HUES48 (cell line): ENCODE results near the gene DGAT2.

Experiments
- H3K27ac ChIP-seq: one replicate; pipeline ENCODE4 v1.7.0; 2013; ENCODE audit warnings: low read depth, low read length, inconsistent platforms
- H3K27me3 ChIP-seq: 2 replicates; pipeline ENCODE4 v1.6.1; 2013; ENCODE audit warnings: mild to moderate bottlenecking, low read length; ENCODE audit not compliant: control insufficient read depth, insufficient read depth
- H3K36me3 ChIP-seq: 2 replicates; pipeline ENCODE4 v1.6.1; 2013; ENCODE audit warnings: low read length; ENCODE audit not compliant: control insufficient read depth, insufficient read depth
- H3K4me1 ChIP-seq: 2 replicates; pipeline ENCODE4 v1.6.1; 2013; ENCODE audit warnings: mild to moderate bottlenecking, low read length; ENCODE audit not compliant: control insufficient read depth, insufficient read depth
- H3K4me3 ChIP-seq: 2 replicates; pipeline ENCODE4 v1.5.1; 2013; ENCODE audit warnings: mild to moderate bottlenecking, low read depth, low read length
- H3K9ac ChIP-seq: 2 replicates; pipeline ENCODE4 v1.6.1; 2013; ENCODE audit warnings: mild to moderate bottlenecking, low read depth, low read length, moderate library complexity
- H3K9me3 ChIP-seq: 2 replicates; pipeline ENCODE4 v1.6.1; 2013; ENCODE audit warnings: low read length; ENCODE audit not compliant: control insufficient read depth, insufficient read depth

Gene DGAT2

DNA sequence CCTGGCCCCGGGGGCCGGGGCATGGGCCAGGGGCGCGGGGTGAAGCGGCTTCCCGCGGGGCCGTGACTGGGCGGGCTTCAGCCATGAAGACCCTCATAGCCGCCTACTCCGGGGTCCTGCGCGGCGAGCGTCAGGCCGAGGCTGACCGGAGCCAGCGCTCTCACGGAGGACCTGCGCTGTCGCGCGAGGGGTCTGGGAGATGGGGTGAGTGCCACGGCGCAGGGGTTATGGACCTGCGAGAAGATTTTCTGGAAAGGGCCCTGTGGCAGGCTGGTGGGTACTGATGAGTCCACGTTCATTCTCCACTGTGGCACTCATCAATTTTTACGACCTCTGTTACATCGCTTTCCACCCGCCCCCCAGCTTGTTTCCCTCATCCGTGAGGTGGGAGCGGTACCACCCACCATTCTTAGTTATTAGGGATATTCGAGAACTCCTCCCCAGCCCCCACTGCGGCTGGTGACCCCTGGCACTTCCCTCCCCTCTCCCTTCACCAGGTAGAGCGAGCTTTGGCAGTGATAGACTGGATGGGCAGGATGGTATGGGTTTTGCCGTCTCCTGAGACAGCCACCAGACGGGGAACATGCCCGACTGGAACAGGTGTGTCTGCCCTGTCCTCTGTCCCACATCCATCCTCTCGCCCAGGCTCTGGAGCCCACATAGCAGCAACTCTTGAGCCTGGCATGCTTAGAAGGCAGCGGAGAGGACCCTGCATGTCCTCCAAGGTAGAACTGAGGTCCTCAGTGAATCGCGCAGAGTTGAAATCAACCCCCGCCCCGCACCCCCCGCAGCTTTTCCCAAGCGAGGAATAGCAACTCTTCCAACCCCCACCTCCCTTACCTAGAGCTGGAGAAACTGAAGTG, 562 bp downstream of the DGAT2 start:
- no peak overlapping the region for H3K9ac ChIP-seq
- H3K4me1 ChIP-seq = peaks cover 8% of the 10 kb centered on the region
- peaks cover 59% of the 10 kb centered on the region for H3K27me3 ChIP-seq
- H3K4me3 ChIP-seq = peak overlapping the region; percentile 56
- H3K9me3 ChIP-seq = no peaks in the 10 kb centered on the region
- H3K27ac ChIP-seq = no peak overlapping the region
- no peaks in the 10 kb centered on the region for H3K36me3 ChIP-seq

DNA sequence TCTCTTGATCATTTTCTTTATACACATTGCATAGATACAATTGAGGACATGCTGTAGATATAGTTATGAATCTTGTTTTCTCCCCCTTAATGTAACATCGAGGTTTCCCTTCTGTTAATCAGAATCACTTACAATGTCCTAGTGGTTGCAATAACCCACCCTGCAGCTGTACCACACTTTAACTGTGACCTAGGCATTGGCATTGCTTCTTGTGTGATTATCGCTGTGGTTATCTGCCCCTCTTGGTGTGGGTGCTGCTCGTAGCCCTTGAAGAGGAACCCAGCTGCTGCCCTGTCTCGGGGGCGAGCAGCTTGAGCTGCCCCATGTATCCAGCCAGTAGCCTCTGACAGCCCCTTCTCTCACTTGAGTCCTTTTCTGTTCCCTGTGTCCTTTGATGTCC, 1.5 kb downstream of the DGAT2 start:
- no peaks in the 10 kb centered on the region for H3K9me3 ChIP-seq
- H3K36me3 ChIP-seq = no peaks in the 10 kb centered on the region
- H3K9ac ChIP-seq = no peak overlapping the region
- H3K27ac ChIP-seq = no peak overlapping the region
- peaks cover 59% of the 10 kb centered on the region for H3K27me3 ChIP-seq
- H3K4me1 ChIP-seq = peaks cover 13% of the 10 kb centered on the region
- no peak overlapping the region for H3K4me3 ChIP-seq

DNA sequence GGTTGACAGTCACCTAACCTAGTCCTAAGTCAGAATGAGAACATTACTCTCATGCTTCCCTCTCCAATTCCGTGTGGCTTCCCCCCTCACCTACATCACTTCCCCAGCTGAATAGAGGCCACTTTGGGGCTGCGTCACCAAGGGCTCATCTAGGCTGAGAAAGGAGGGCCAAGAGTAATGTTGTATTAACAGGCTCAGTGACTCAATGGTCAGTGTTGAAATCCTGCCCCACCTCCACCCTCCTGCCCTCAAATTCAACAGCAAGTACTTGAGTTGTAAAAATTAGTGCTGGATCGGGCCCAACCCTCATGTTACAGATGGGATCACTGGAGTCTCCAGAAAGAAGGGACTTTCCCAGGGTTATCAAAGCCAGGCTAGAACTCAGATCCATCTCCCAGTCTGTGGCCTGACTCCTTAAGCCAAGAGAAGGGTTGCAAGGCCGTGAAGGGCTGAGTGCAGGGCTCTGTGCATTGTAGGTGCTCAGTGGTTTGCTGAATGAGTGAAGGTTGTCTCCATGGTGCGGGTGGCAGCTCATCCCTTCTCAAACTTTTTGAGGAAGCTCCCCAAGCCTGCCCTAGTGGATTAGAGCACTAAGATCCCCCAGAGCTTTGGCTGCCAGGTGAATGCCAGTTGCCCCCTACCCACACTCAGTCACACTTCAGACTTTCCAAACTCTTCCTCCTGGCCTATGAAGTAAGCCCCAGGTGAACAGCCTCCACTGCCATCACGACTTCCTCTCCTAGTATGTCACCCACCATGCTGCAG, 3.2 kb downstream of the DGAT2 start:
- Histone ChIP-seq H3K9me3 (no peaks in the 10 kb centered on the region), H3K4me3 (no peak overlapping the region), H3K36me3 (no peaks in the 10 kb centered on the region), H3K27ac (no peak overlapping the region), H3K9ac (no peak overlapping the region), H3K4me1 (peaks cover 21% of the 10 kb centered on the region), H3K27me3 (peaks cover 54% of the 10 kb centered on the region)

DNA sequence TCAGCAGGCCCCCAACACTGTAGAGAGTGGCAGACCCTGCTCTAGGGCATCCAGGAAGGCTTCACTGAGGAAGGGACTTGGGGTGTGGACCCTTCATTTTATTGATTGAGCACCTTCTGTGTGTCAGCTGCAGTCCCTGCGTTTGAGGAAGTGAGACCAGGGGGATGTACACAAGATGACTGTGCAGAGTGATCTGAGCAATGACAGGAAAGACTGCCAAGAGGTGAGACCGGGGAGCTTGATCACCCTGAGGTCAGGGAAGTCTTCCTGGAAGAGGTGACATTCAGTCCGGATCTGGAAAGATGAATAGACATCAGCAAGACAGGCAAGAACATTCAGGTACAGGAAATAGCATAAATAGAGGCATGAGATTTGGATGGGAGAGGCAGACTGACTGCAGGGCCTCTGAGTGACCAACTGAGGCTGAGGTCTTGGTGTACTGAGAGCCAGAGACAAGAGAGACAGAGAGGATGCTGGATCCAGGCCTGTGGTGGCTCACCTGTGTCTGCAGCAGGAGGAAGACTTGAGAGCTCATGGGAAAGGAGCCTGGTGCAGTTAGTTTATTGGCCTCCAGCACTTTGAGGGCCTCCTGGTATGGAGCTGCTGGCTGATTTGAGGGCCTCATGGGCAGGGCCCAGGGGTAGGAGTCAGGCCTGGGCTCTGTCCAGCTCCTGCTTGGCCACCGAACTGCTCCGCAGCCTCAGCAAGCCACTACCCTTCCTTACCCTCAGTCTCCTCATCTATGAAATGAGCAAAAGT, 5.2 kb downstream of the DGAT2 start:
- no peak overlapping the region for H3K4me3 ChIP-seq
- no peaks in the 10 kb centered on the region for H3K9me3 ChIP-seq
- no peaks in the 10 kb centered on the region for H3K36me3 ChIP-seq
- no peak overlapping the region for H3K27ac ChIP-seq
- H3K27me3 ChIP-seq = peaks cover 35% of the 10 kb centered on the region
- H3K4me1 ChIP-seq = peaks cover 21% of the 10 kb centered on the region
- H3K9ac ChIP-seq = no peak overlapping the region

DNA sequence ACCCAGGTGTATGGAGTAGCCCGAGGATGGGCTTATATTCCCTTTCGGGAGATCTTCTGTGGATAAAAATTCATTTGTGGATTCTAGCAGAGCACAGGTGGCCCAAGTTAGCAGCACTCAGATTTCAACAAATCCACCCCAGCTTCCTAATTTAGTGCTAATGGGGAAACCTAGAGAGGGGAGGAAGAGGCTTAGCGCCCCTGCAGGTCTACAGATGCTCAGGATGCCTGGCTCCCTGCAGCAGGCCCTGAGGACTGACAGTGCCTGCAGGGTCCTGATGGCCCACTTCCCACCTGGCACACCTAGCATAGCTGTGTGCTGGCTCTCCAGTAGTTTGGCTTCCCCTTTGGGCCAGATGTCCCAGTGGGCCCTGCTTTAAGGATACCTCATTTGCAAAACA, 6.5 kb downstream of the DGAT2 start:
- Histone ChIP-seq H3K9ac (no peak overlapping the region), H3K4me1 (peaks cover 13% of the 10 kb centered on the region; the same call in 1 of the 2 replicates), H3K36me3 (no peaks in the 10 kb centered on the region)

DNA sequence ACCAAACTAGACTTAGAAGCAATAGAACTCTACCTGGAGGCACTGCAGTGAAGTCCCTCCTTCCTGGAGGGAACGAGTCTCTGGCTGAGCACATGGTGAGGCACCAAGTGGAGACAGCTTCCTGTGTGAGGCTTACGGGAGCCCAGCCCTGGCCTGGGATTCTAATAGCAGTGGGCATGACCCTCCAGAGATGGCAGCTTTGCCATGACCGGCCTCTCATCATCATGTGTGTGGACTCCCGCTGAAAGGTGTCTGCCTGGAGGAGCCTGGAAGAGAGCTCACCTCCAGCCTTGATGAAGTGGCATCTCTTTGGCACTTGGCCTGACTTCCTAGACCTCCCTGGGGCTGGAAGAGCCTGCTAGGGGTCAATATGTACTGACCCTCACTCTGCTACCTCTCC, 8.0 kb downstream of the DGAT2 start:
- Histone ChIP-seq H3K9me3 (no peaks in the 10 kb centered on the region), H3K9ac (no peak overlapping the region), H3K4me3 (no peak overlapping the region), H3K27ac (no peak overlapping the region), H3K4me1 (peaks cover 13% of the 10 kb centered on the region; the same call in 1 of the 2 replicates), H3K27me3 (peaks cover 7% of the 10 kb centered on the region), H3K36me3 (no peaks in the 10 kb centered on the region)

More for the DNA sequence above, 6.5 kb downstream of the DGAT2 start:
- Histone ChIP-seq H3K9me3 (no peaks in the 10 kb centered on the region), H3K4me3 (no peak overlapping the region), H3K27me3 (peaks cover 22% of the 10 kb centered on the region), H3K27ac (no peak overlapping the region)

DNA sequence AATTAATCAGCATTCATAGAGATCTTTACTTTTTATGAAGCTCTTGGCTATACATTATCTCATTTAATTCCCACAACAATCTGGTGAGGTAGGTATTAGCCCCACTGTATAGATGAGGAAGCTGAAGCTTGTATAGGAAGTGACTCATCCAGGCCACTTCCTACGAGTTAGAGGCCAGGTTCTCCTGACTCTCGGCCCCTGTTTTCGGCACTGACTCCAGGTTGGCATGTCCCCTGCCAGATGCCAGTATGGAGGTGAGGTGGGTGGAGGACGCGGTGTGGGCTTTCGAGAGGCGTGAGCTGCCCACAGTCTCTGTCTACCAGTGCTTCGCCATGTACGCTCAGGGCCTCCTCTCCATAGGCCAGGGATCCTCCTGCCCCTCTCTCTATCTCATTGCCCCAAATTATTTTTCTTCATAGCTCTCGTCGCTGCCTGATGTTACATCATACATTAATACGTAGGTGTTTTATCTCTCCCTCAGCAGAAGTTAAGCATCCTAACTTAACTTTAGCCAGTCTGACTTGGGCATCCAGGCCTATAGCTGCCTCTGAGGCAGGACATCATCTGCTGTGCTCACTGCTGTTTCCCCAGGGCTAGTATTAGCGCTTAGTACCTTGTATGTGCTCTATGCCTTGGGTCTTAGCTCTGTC, 9.0 kb downstream of the DGAT2 start:
- Histone ChIP-seq H3K27me3 (0 out of 2 replicates have a peak, but pooled peaks cover 3% of the 10 kb centered on the region), H3K36me3 (no peaks in the 10 kb centered on the region), H3K27ac (no peak overlapping the region), H3K4me3 (no peak overlapping the region), H3K9me3 (no peaks in the 10 kb centered on the region), H3K4me1 (peaks cover 13% of the 10 kb centered on the region; the same call in 1 of the 2 replicates), H3K9ac (no peak overlapping the region)

DNA sequence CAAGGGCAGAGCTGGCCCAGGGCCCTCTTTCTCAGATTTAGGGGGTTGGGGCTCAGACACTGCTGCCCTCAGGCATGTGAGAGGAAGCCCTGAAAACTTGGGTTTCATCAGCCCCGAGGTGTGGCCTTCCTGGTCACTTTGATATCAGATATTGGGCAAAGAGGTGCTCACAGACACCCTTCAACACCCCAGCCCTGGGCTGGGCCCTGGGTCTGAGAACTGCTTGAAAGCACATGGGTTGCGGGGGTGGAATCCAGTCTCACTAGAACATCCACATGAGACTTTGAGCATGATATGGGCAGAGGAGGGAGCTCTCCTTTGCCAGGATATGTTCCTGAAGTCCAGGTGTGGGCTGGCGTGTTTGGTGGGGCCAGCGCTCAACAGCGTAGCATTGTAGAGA, 10.4 kb downstream of the DGAT2 start:
- Histone ChIP-seq H3K4me3 (no peak overlapping the region), H3K4me1 (peaks cover 13% of the 10 kb centered on the region; the same call in 1 of the 2 replicates), H3K36me3 (no peaks in the 10 kb centered on the region), H3K9ac (no peak overlapping the region), H3K27me3 (0 out of 2 replicates have a peak, but pooled peaks cover 3% of the 10 kb centered on the region), H3K9me3 (no peaks in the 10 kb centered on the region), H3K27ac (no peak overlapping the region)

DNA sequence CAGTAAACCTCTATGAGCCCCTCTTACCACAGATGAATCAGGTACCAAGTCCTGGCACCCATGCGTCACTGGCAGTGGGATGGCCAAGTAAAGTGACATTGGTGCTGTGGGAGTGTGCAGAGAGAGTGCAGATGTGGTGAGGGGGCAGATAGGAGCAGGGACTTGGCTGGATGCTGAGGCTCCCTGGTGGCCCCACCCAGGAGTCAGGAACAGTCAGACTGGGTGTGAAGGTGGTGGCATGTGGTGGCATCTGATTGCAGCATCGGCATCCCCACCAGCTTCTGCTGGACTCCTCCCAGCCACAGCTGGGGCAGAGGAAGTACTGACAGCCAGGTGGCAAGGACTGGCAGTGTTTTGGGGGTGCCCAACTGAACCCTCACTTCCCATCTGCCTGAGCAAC, 11.4 kb downstream of the DGAT2 start:
- H3K27ac ChIP-seq = no peak overlapping the region
- H3K9me3 ChIP-seq = no peaks in the 10 kb centered on the region
- 0 out of 2 replicates have a peak, but pooled peaks cover 3% of the 10 kb centered on the region for H3K27me3 ChIP-seq
- H3K36me3 ChIP-seq = no peaks in the 10 kb centered on the region
- peaks cover 10% of the 10 kb centered on the region; the same call in 1 of the 2 replicates for H3K4me1 ChIP-seq
- no peak overlapping the region for H3K9ac ChIP-seq
- H3K4me3 ChIP-seq = no peak overlapping the region

DNA sequence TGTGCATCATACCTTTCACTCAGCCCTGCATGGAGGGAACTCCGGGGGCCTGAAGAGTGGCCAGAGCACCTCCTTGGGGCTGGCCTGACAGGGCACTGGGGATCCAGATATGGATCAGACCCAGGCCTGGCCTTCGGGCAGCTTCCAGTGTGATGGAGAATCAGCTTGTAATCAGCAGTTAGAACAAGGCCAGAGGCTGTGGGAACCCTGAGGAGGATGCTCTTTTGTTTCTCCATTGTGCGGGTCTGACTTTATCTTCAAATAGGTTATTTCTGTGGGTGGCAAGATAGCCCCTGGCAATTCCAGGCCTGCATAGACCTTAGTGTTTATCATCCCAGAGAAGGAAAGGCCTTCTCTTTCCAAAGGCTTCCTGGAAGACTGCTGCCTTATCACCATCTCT, 12.3 kb downstream of the DGAT2 start:
- Histone ChIP-seq H3K27ac (no peak overlapping the region), H3K4me1 (peaks cover under 1% of the 10 kb centered on the region; the same call in 1 of the 2 replicates), H3K4me3 (no peak overlapping the region), H3K9ac (no peak overlapping the region), H3K9me3 (no peaks in the 10 kb centered on the region), H3K36me3 (no peaks in the 10 kb centered on the region), H3K27me3 (0 out of 2 replicates have a peak, but pooled peaks cover 3% of the 10 kb centered on the region)
